Esophagus squamous epithelium (tissue), 5 donors: Measurements from ENCODE around the gene FGF1. TPM values are rescaled to one million over a fixed set of nuclear protein-coding genes. Genes with fewer than 3 reads are reported as not detected.

Experiments
- DNase-seq: peaks from one replicate; lab custom pipeline; 2025; lab: John Stamatoyannopoulos, UW
- H3K27ac ChIP-seq, 4 donors: fragments of 200-600 bp; sonication (generic); one replicate each; pipeline ENCODE4 v1.5.1; 2016 to 2019; ENCODE audit warnings: mild to moderate bottlenecking in 1 of 4
- H3K27me3 ChIP-seq, 4 donors: fragments of 200-600 bp; sonication (generic); 1 replicate in 3 of 4; 2 replicates in 1 of 4; pipeline versions ENCODE4 v1.5.1 to v1.6.0; 2017 to 2021; ENCODE audit warnings: antibody characterized with exemption in 1 of 4
- H3K36me3 ChIP-seq, 3 donors: fragments of 200-600 bp; sonication (generic); one replicate each; pipeline ENCODE4 v1.5.1; 2016 to 2019
- H3K4me1 ChIP-seq, 3 donors: fragments of 200-600 bp; sonication (generic); one replicate each; pipeline ENCODE4 v1.5.1; 2017 to 2019
- H3K4me3 ChIP-seq, 4 donors: fragments of 200-600 bp; sonication (generic); 1 replicate in 3 of 4; 2 replicates in 1 of 4; pipeline ENCODE4 v1.5.1; 2016 to 2019; ENCODE audit warnings: mild to moderate bottlenecking in 2 of 4, moderate library complexity in 1 of 4
- H3K9me3 ChIP-seq, 3 donors: fragments of 200-600 bp; sonication (generic); one replicate each; pipeline ENCODE4 v1.5.1; 2016 to 2019
- CTCF ChIP-seq, 6 experiments: fragments of 450-650 bp in 4 of 6; fragments of 200-600 bp in 2 of 6; sonication (generic) in 2 of 6; IDR thresholded peaks; one replicate each; pipeline ENCODE4 v1.5.1; 2016 to 2019; ENCODE audit warnings: antibody characterized with exemption in 6 of 6, mild to moderate bottlenecking in 4 of 6, moderate library complexity in 4 of 6
- POLR2A ChIP-seq, 4 donors: fragments of 450-650 bp; IDR thresholded peaks; one replicate each; pipeline ENCODE4 v1.6.1; 2017; ENCODE audit warnings: antibody characterized with exemption in 4 of 4, mild to moderate bottlenecking in 4 of 4, moderate library complexity in 3 of 4
- WGBS, 2 donors: methylation state at CpG; one replicate each; pipeline ENCODE4 v1.1.5; 2018; 5-methylcytosine and 5-hydroxymethylcytosine counted together
- intact Hi-C: fragments of 100-400 bp; cut with DNase I; formaldehyde crosslinking; loops from one replicate; pipeline ENCODE4 v1.15.0; 2022
- total RNA-seq, 4 donors: library from RNA; depleted of rRNA; stranded (reverse); fragments of >200 nt; gene quantifications; one replicate each; pipeline ENCODE4 v1.1.0, GENCODE V29; 2016
- donor health status: DM: yes; HTN: yes; CAD: no.

Gene FGF1
- total RNA-seq, 4 donors from 2014 or later = 0.38 to 2.4 (median 1.6) TPM; not detected in 1

GRCh38 chr5:142589720-142590119 is 96.2 kb downstream of the FGF1 start:
- DNase-seq = no peak
- WGBS, 2 donors = 95 to 100% methylated on average over 1 of the region's 1 CpG
- peaks cover 0 to 22% (median 0%) of the 10 kb centered on the region in 4 donors for H3K27me3 ChIP-seq
- H3K9me3 ChIP-seq = no peaks in the 10 kb centered on the region
- H3K36me3 ChIP-seq = no peaks in the 10 kb centered on the region
- no peaks in the 10 kb centered on the region for H3K4me1 ChIP-seq
- TF ChIP-seq POLR2A (IDR thresholded peaks at IDR 0.05) (no peak), CTCF (IDR thresholded peaks at IDR 0.05) (no peak)
- no peak overlapping the region for H3K4me3 ChIP-seq
- intact Hi-C loops = no loop called here
- no peak overlapping the region for H3K27ac ChIP-seq

- Histone ChIP-seq H3K4me1 (no peaks in the 10 kb centered on the region), H3K36me3 (no peaks in the 10 kb centered on the region), H3K9me3 (no peaks in the 10 kb centered on the region), H3K27me3 (peaks cover 0 to 26% (median 0%) of the 10 kb centered on the region in 4 donors), H3K4me3 (no peak overlapping the region), H3K27ac (no peak overlapping the region)
- no peak for DNase-seq
- TF ChIP-seq CTCF (IDR thresholded peaks at IDR 0.05) (peak in 2 of 6 experiments; percentile 28 to 40), POLR2A (IDR thresholded peaks at IDR 0.05) (no peak)
- 47 to 60% methylated on average over 6 of the region's 6 CpGs for WGBS, 2 donors
- intact Hi-C loops = no loop called here
Observed at GRCh38 chr5:142587354-142587965, 98.4 kb downstream of the FGF1 start.

GRCh38 chr5:142586552-142586951 is 99.3 kb downstream of the FGF1 start:
- H3K9me3 ChIP-seq = no peaks in the 10 kb centered on the region
- peaks cover 0 to 26% (median 0%) of the 10 kb centered on the region in 4 donors for H3K27me3 ChIP-seq
- no peak overlapping the region for H3K27ac ChIP-seq
- H3K4me1 ChIP-seq = no peaks in the 10 kb centered on the region
- WGBS, 2 donors = 81 to 85% methylated on average over 4 of the region's 4 CpGs
- H3K36me3 ChIP-seq = no peaks in the 10 kb centered on the region
- no peak overlapping the region for H3K4me3 ChIP-seq
- intact Hi-C loops = no loop called here
- TF ChIP-seq CTCF (IDR thresholded peaks at IDR 0.05) (no peak), POLR2A (IDR thresholded peaks at IDR 0.05) (no peak)
- DNase-seq = no peak

GRCh38 chr5:142585451-142585850 is 100.4 kb downstream of the FGF1 start:
- intact Hi-C loops = no loop called here
- Histone ChIP-seq H3K36me3 (no peaks in the 10 kb centered on the region), H3K4me1 (no peaks in the 10 kb centered on the region), H3K27me3 (peaks cover 0 to 21% (median 0%) of the 10 kb centered on the region in 4 donors), H3K9me3 (no peaks in the 10 kb centered on the region), H3K27ac (no peak overlapping the region), H3K4me3 (no peak overlapping the region)
- 90 to 93% methylated on average over 4 of the region's 4 CpGs for WGBS, 2 donors
- TF ChIP-seq POLR2A (IDR thresholded peaks at IDR 0.05) (no peak), CTCF (IDR thresholded peaks at IDR 0.05) (no peak)
- no peak for DNase-seq

- Histone ChIP-seq H3K4me3 (no peak overlapping the region), H3K36me3 (no peaks in the 10 kb centered on the region), H3K27ac (no peak overlapping the region), H3K4me1 (no peaks in the 10 kb centered on the region), H3K9me3 (no peaks in the 10 kb centered on the region), H3K27me3 (peaks cover 0 to 21% (median 0%) of the 10 kb centered on the region in 4 donors)
- DNase-seq = no peak
- TF ChIP-seq POLR2A (IDR thresholded peaks at IDR 0.05) (no peak), CTCF (IDR thresholded peaks at IDR 0.05) (no peak)
- 24 to 31% methylated on average over 1 of the region's 1 CpG for WGBS, 2 donors
- intact Hi-C loops = no loop called here
Observed at GRCh38 chr5:142584891-142585290, 101.0 kb downstream of the FGF1 start.
